Right atrium auricular region (tissue), 2 donors: ENCODE measurements around the gene BCAM. TPM values are rescaled to one million over a fixed set of nuclear protein-coding genes. Genes with fewer than 3 reads are reported as not detected.
"Not testable (repeated sequence)": the region's sequence is repeated elsewhere in the genome, so short reads cannot be mapped to it uniquely, and the experiment has no call there.

Experiments
- DNase-seq: peaks from one replicate; pipeline ENCODE4 v3.0.0-alpha.2; 2019; ENCODE audit warnings: low spot score
- H3K27ac ChIP-seq, 2 donors: fragments of 200-600 bp; sonication (generic); 1 replicate in 1 of 2; 2 replicates in 1 of 2; pipeline ENCODE4 v1.5.1; 2016 to 2019
- H3K27me3 ChIP-seq, 2 donors: fragments of 200-600 bp; sonication (generic); one replicate each; pipeline versions ENCODE4 v1.5.1 to v1.6.0; 2017 to 2019
- H3K36me3 ChIP-seq: fragments of 200-600 bp; sonication (generic); one replicate; pipeline ENCODE4 v1.5.1; 2016
- H3K4me1 ChIP-seq, 2 donors: fragments of 200-600 bp; sonication (generic); one replicate each; pipeline versions ENCODE4 v1.5.1 to v1.6.0; 2017 to 2019
- H3K4me3 ChIP-seq, 2 donors: fragments of 200-600 bp; sonication (generic); 1 replicate in 1 of 2; 2 replicates in 1 of 2; pipeline ENCODE4 v1.5.1; 2017 to 2019; ENCODE audit warnings: mild to moderate bottlenecking in 1 of 2, moderate library complexity in 1 of 2
- H3K9me3 ChIP-seq, 2 donors: fragments of 200-600 bp; sonication (generic); one replicate each; pipeline ENCODE4 v1.5.1; 2019
- total RNA-seq, 2 donors: library from RNA; depleted of rRNA; stranded (reverse); fragments of >200 nt; gene quantifications; one replicate each; pipeline ENCODE4 v1.1.0, GENCODE V29; 2016
- TF ChIP-seq, protein P1 (sequence below), 2 donors: fragments of 200-600 bp; sonication (generic); IDR thresholded peaks; one replicate each; pipeline ENCODE4 v1.5.1; 2019; ENCODE audit warnings: antibody characterized with exemption in 2 of 2

BCAM gene
- total RNA-seq, 2 donors from 2014 or later, result 82.1 to 102 TPM

DNA sequence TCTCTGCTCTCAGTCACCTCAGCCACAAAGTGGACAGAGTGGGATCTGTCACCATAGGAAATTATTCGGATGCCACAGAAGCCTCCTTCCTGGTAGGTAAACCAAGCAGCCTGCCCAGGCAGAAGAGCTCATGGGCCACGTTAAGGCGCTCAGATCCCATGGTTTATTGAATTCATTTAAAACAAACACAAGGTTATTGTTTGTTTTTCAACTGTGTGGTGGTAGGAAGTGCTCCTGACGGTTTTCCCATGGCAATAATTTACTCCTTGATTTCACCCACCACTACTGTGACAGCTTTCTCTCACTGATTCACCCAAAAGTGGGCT, 14.4 kb downstream of the BCAM start:
- no peak overlapping the region for H3K4me3 ChIP-seq
- no peak overlapping the region for H3K27ac ChIP-seq
- TF ChIP-seq, protein P1, sequence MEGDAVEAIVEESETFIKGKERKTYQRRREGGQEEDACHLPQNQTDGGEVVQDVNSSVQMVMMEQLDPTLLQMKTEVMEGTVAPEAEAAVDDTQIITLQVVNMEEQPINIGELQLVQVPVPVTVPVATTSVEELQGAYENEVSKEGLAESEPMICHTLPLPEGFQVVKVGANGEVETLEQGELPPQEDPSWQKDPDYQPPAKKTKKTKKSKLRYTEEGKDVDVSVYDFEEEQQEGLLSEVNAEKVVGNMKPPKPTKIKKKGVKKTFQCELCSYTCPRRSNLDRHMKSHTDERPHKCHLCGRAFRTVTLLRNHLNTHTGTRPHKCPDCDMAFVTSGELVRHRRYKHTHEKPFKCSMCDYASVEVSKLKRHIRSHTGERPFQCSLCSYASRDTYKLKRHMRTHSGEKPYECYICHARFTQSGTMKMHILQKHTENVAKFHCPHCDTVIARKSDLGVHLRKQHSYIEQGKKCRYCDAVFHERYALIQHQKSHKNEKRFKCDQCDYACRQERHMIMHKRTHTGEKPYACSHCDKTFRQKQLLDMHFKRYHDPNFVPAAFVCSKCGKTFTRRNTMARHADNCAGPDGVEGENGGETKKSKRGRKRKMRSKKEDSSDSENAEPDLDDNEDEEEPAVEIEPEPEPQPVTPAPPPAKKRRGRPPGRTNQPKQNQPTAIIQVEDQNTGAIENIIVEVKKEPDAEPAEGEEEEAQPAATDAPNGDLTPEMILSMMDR (IDR thresholded peaks at IDR 0.05), result no peak
- no peaks in the 10 kb centered on the region for H3K36me3 ChIP-seq
- H3K9me3 ChIP-seq, result no peaks in the 10 kb centered on the region
- no peak for DNase-seq
- peaks cover 0 to 31% of the 10 kb centered on the region in 2 donors for H3K4me1 ChIP-seq
- H3K27me3 ChIP-seq, result no peaks in the 10 kb centered on the region

DNA sequence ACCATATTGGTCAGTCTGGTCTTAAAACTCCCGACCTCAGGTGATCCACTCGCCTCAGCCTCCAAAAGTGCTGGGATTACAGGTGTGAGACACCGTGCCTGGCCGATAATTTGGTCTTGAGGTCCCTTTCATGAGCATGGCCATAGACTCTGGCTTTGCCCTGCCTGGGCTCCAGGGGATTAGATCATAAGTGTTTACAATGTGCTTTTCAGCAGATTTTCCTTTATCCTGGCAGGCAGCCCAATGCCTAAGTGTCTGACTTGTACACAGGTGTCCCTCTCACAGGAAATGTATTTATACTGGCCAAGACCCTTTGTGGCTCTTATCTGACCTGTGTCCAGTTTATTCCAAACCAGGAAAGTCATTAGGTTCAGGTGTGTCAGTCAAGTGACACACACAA, 15.9 kb downstream of the BCAM start:
- Histone ChIP-seq H3K4me1 (peaks cover 0 to 31% of the 10 kb centered on the region in 2 donors), H3K36me3 (no peaks in the 10 kb centered on the region), H3K9me3 (no peaks in the 10 kb centered on the region), H3K27me3 (no peaks in the 10 kb centered on the region), H3K4me3 (no peak overlapping the region), H3K27ac (no peak overlapping the region)
- TF ChIP-seq, protein P1 (IDR thresholded peaks at IDR 0.05), result no peak
- DNase-seq, result no peak

DNA sequence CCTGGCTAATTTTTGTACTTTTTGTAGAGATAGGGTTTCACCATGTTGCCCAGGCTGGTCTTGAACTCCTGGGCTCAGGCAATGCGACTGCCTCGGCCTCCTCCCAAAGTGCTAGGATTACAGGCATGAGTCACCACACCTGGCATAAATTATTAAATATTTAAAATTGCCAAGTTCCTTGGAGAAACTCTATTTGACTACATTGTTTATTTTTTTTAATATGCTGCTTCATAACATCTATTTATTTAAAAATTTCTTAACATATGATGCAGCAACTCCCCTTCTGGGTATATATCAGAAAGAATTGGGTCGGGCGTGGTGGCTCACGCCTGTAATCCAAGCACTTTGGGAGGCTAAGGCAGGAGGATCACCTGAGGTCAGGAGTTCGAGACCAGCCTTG, 24.0 kb downstream of the BCAM start:
- H3K4me1 ChIP-seq, H3K27ac ChIP-seq, DNase-seq, H3K36me3 ChIP-seq, H3K4me3 ChIP-seq, H3K9me3 ChIP-seq, H3K27me3 ChIP-seq: not testable (repeated sequence)

DNA sequence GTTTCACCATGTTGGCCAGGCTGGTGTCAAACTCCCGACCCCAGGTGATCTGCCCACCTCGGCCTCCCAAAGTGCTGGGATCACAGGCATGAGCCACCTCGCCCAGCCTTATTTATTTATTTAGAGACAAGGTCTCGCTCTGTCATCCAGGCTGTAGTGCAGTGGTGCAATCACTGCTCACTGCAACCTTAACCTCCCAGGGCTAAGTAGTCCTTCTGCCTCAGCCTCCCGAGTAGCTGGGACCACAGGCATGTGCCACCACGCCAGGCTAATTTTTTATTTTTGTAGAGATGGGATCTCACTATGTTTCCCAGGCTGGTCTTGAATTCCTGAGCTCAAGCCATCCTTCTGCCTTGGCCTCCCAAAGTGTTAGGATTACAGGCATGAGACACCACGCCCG, 25.5 kb downstream of the BCAM start:
- H3K27ac ChIP-seq, H3K4me3 ChIP-seq: not testable (repeated sequence)

DNA sequence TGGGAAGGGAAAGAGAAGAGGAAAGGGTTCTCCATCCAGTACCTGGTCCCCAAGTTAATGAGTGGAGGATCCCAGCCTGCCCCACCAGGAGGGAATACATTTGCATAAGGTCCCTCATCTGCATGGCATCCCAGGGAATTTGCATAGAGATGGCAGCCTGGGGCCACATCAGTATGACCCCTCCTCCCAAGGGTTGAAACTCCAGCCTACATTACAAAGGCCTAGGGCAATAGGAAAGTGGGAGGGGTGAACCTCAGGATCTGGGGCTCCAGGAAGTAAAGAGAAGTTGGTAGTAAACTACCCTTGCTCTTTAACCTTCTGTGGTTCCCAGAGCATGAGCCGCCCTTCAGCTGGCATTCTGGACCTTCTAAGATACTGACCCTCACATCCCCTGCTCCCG, 30.4 kb downstream of the BCAM start:
- Histone ChIP-seq H3K4me1 (peaks cover 0 to 2% of the 10 kb centered on the region in 2 donors), H3K4me3 (no peak overlapping the region), H3K9me3 (no peaks in the 10 kb centered on the region), H3K27me3 (no peaks in the 10 kb centered on the region), H3K27ac (no peak overlapping the region), H3K36me3 (no peaks in the 10 kb centered on the region)
- TF ChIP-seq, protein P1 (IDR thresholded peaks at IDR 0.05), result no peak
- no peak for DNase-seq

More for the DNA sequence above, 25.5 kb downstream of the BCAM start:
- H3K27me3 ChIP-seq, H3K9me3 ChIP-seq, DNase-seq, H3K4me1 ChIP-seq, H3K36me3 ChIP-seq: not testable (repeated sequence)

DNA sequence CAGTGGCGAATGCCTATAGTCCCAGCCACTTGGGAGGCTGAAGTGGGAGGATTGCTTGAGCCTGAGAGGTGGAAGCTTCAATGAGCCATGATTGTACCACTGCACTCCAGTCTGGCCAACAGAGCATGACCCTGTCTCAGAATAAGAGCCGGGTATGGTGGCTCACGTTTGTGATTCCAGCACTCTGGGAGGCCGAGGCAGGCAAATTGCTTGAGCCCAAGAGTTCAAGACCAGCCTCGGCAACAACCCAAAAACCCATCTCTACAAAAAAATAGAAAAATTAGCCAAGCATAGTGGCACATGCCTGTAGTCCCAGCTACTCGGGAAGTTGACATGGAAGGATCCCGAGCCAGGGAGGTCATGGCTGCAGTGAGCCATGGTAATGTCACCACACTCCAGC, 31.9 kb downstream of the BCAM start:
- H3K4me3 ChIP-seq, result no peak overlapping the region

DNA sequence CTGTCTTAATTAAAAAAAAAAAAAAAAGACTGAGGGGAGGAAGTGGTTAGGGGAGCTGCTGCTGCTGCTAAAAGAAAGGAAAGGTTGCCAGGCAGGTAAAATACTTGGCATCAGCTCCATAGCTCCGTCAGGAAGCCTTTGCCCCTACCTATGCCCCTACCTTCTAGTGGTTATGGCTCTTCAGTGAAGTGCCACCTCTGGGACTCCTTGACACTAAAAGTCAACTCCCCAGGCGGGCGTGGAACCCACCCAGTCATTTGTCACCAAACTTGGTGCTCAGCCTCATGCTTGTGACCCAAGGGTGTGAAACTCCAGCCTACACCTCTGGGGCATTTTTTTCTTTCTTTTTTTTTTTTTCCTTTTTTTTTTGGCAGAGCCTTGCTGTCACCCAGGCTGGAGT, 32.3 kb downstream of the BCAM start:
- TF ChIP-seq, protein P1 (IDR thresholded peaks at IDR 0.05), result no peak
- Histone ChIP-seq H3K9me3 (no peaks in the 10 kb centered on the region), H3K4me1 (peaks cover 0 to 16% of the 10 kb centered on the region in 2 donors), H3K4me3 (no peak overlapping the region), H3K36me3 (no peaks in the 10 kb centered on the region), H3K27me3 (no peaks in the 10 kb centered on the region), H3K27ac (no peak overlapping the region)
- DNase-seq, result no peak

More for the DNA sequence above, 31.9 kb downstream of the BCAM start:
- no peak overlapping the region for H3K27ac ChIP-seq
- no peaks in the 10 kb centered on the region for H3K36me3 ChIP-seq
- H3K9me3 ChIP-seq, result no peaks in the 10 kb centered on the region
- TF ChIP-seq, protein P1 (IDR thresholded peaks at IDR 0.05), result no peak
- no peaks in the 10 kb centered on the region for H3K27me3 ChIP-seq
- peaks cover 0 to 16% of the 10 kb centered on the region in 2 donors for H3K4me1 ChIP-seq
- no peak for DNase-seq
